ENCODE results near the gene HDAC5.
"Not testable (repeated sequence)": the region's sequence is repeated elsewhere in the genome, so short reads cannot be mapped to it uniquely, and the experiment has no call there.

HDAC5 gene

GRCh38 chr17:44110823-44111633 lies 12.4 kb downstream of the HDAC5 start:
- H3K4me3 ChIP-seq (ENCODE audit: low read length): peak overlapping the region; percentile 78; the same call in 1 of the 2 replicates
- no peak for TF ChIP-seq ZNF274 (IDR thresholded peaks at IDR 0.05; ENCODE audit: low read depth, low read length)

- H3K4me3 ChIP-seq (ENCODE audit: low read length): peak overlapping the region; percentile 78; the same call in 1 of the 2 replicates
- TF ChIP-seq ZNF274 (IDR thresholded peaks at IDR 0.05; ENCODE audit: low read depth, low read length): no peak
Observed at GRCh38 chr17:44110011-44110686, 13.3 kb downstream of the HDAC5 start.

GRCh38 chr17:44109312-44109630 lies 14.2 kb downstream of the HDAC5 start:
- H3K4me3 ChIP-seq (ENCODE audit: low read length): no peak overlapping the region; the same call in 1 of the 2 replicates
- TF ChIP-seq ZNF274 (IDR thresholded peaks at IDR 0.05; ENCODE audit: low read depth, low read length): no peak

GRCh38 chr17:44108440-44109311 lies 14.8 kb downstream of the HDAC5 start:
- no peak for TF ChIP-seq ZNF274 (IDR thresholded peaks at IDR 0.05; ENCODE audit: low read depth, low read length)
- H3K4me3 ChIP-seq (ENCODE audit: low read length): no peak overlapping the region

- no peak overlapping the region for H3K4me3 ChIP-seq (ENCODE audit: low read length)
- TF ChIP-seq ZNF274 (IDR thresholded peaks at IDR 0.05; ENCODE audit: low read depth, low read length): no peak
Observed at GRCh38 chr17:44106801-44107200, 16.6 kb downstream of the HDAC5 start.

- no peak for TF ChIP-seq ZNF274 (IDR thresholded peaks at IDR 0.05; ENCODE audit: low read depth, low read length)
- no peak overlapping the region for H3K4me3 ChIP-seq (ENCODE audit: low read length)
Observed at GRCh38 chr17:44105941-44106340, 17.5 kb downstream of the HDAC5 start.

GRCh38 chr17:44105483-44105882 lies 18.0 kb downstream of the HDAC5 start:
- no peak for TF ChIP-seq ZNF274 (IDR thresholded peaks at IDR 0.05; ENCODE audit: low read depth, low read length)
- H3K4me3 ChIP-seq (ENCODE audit: low read length): no peak overlapping the region

- TF ChIP-seq ZNF274 (IDR thresholded peaks at IDR 0.05; ENCODE audit: low read depth, low read length): no peak
- H3K4me3 ChIP-seq (ENCODE audit: low read length): no peak overlapping the region
Observed at GRCh38 chr17:44102849-44103622, 20.4 kb downstream of the HDAC5 start.

- not testable (repeated sequence) for H3K4me3 ChIP-seq (ENCODE audit: low read length)
Observed at GRCh38 chr17:44101858-44102257, 21.6 kb downstream of the HDAC5 start.

- no peak for TF ChIP-seq ZNF274 (IDR thresholded peaks at IDR 0.05; ENCODE audit: low read depth, low read length)
Observed at GRCh38 chr17:44097110-44097958, 26.1 kb downstream of the HDAC5 start.

GRCh38 chr17:44095647-44096496 lies 27.6 kb downstream of the HDAC5 start:
- no peak for TF ChIP-seq ZNF274 (IDR thresholded peaks at IDR 0.05; ENCODE audit: low read depth, low read length)
- peak overlapping the region; percentile 3; the same call in 1 of the 2 replicates for H3K4me3 ChIP-seq (ENCODE audit: low read length)

More at GRCh38 chr17:44097110-44097958, 26.1 kb downstream of the HDAC5 start:
- no peak overlapping the region for H3K4me3 ChIP-seq (ENCODE audit: low read length)

- no peak for TF ChIP-seq ZNF274 (IDR thresholded peaks at IDR 0.05; ENCODE audit: low read depth, low read length)
- no peak overlapping the region; the same call in 1 of the 2 replicates for H3K4me3 ChIP-seq (ENCODE audit: low read length)
Observed at GRCh38 chr17:44095388-44095646, 28.1 kb downstream of the HDAC5 start.
